HG03108 (cell line): ENCODE results near the gene C16orf74.

ENCODE experiments used
- ATAC-seq: cut with Tn5 transposase; IDR thresholded peaks from one replicate; pipeline ENCODE4 v1.9.1; 2021; ENCODE audit warnings: moderate library complexity; ENCODE audit not compliant: unreplicated experiment

C16orf74 gene

GRCh38 chr16:85751698-85752501, 1.0 kb upstream of the C16orf74 start:
- no peak for ATAC-seq

- peak; percentile 20 for ATAC-seq
Observed at GRCh38 chr16:85750146-85750826, 610 bp downstream of the C16orf74 start.

GRCh38 chr16:85749771-85750145, 1.1 kb downstream of the C16orf74 start:
- no peak for ATAC-seq

GRCh38 chr16:85746460-85747215, 4.3 kb downstream of the C16orf74 start:
- ATAC-seq, result no peak

GRCh38 chr16:85738923-85739715, 11.8 kb downstream of the C16orf74 start:
- ATAC-seq, result no peak

- no peak for ATAC-seq
Observed at GRCh38 chr16:85736921-85737320, 14.0 kb downstream of the C16orf74 start.

- no peak for ATAC-seq
Observed at GRCh38 chr16:85735946-85736345, 14.9 kb downstream of the C16orf74 start.

GRCh38 chr16:85735225-85735635, 15.7 kb downstream of the C16orf74 start:
- peak; percentile 85 for ATAC-seq

GRCh38 chr16:85734311-85735017, 16.4 kb downstream of the C16orf74 start:
- no peak for ATAC-seq

GRCh38 chr16:85733839-85734170, 17.1 kb downstream of the C16orf74 start:
- no peak for ATAC-seq

GRCh38 chr16:85733155-85733838, 17.6 kb downstream of the C16orf74 start:
- ATAC-seq, result no peak

GRCh38 chr16:85731179-85731578, 19.7 kb downstream of the C16orf74 start:
- ATAC-seq, result no peak

GRCh38 chr16:85730186-85730465, 20.8 kb downstream of the C16orf74 start:
- no peak for ATAC-seq

- no peak for ATAC-seq
Observed at GRCh38 chr16:85729452-85730185, 21.3 kb downstream of the C16orf74 start.

- ATAC-seq, result no peak
Observed at GRCh38 chr16:85728879-85729278, 22.0 kb downstream of the C16orf74 start.

- no peak for ATAC-seq
Observed at GRCh38 chr16:85724936-85725335, 26.0 kb downstream of the C16orf74 start.

- no peak for ATAC-seq
Observed at GRCh38 chr16:85724126-85724879, 26.6 kb downstream of the C16orf74 start.

- ATAC-seq, result no peak
Observed at GRCh38 chr16:85722128-85722893, 28.6 kb downstream of the C16orf74 start.
